H9 (cell line): ENCODE data around the gene MSI2. TPM values are rescaled to one million over a fixed set of nuclear protein-coding genes. Genes with fewer than 3 reads are reported as not detected.

ENCODE experiments used
- DNase-seq: peaks from one replicate; pipeline ENCODE4 v3.0.0-alpha.2; 2017
- H2AFZ ChIP-seq: one replicate; pipeline ENCODE4 v1.6.1; 2013; ENCODE audit warnings: mild to moderate bottlenecking, low read length, control low read depth, moderate library complexity
- H2AK5ac ChIP-seq: 2 replicates; pipeline ENCODE4 v1.6.1; 2013; ENCODE audit warnings: low read length, control low read depth, mixed read lengths; ENCODE audit not compliant: insufficient read length
- H2BK120ac ChIP-seq: one replicate; pipeline ENCODE4 v1.6.1; 2013; ENCODE audit warnings: low read depth, mild to moderate bottlenecking, low read length, control low read depth, inconsistent platforms; ENCODE audit not compliant: poor library complexity, severe bottlenecking
- H2BK12ac ChIP-seq: 2 replicates; pipeline ENCODE4 v1.6.1; 2013; ENCODE audit warnings: low read length, control low read depth, mixed read lengths, low read depth; ENCODE audit not compliant: insufficient read length
- H2BK15ac ChIP-seq: 2 replicates; pipeline ENCODE4 v1.6.1; 2013; ENCODE audit warnings: low read depth, low read length, control low read depth
- H2BK20ac ChIP-seq: one replicate; pipeline ENCODE4 v1.6.1; 2013; ENCODE audit warnings: low read depth, mild to moderate bottlenecking, low read length, control low read depth, inconsistent platforms; ENCODE audit not compliant: poor library complexity, severe bottlenecking
- H2BK5ac ChIP-seq: 2 replicates; pipeline ENCODE4 v1.6.1; 2013; ENCODE audit warnings: low read length, control low read depth, mixed read lengths; ENCODE audit not compliant: insufficient read length
- H3K14ac ChIP-seq: 2 replicates; pipeline ENCODE4 v1.6.1; 2013; ENCODE audit warnings: low read length, control low read depth; ENCODE audit not compliant: insufficient read depth
- H3K18ac ChIP-seq: 2 replicates; pipeline ENCODE4 v1.6.1; 2013; ENCODE audit warnings: low read depth, mild to moderate bottlenecking, mixed read lengths, low read length, control low read depth; ENCODE audit not compliant: insufficient read length
- H3K23ac ChIP-seq: 2 replicates; pipeline ENCODE4 v1.6.1; 2013; ENCODE audit warnings: low read length, control low read depth, mixed read lengths, low read depth; ENCODE audit not compliant: insufficient read length
- H3K23me2 ChIP-seq: 2 replicates; pipeline ENCODE4 v1.6.1; 2013; ENCODE audit warnings: low read depth, mild to moderate bottlenecking, mixed read lengths, low read length, control low read depth; ENCODE audit not compliant: insufficient read length, poor library complexity, severe bottlenecking
- H3K27ac ChIP-seq: 2 replicates; pipeline ENCODE4 v1.5.1; 2013; ENCODE audit warnings: low read length, control low read depth, mixed read lengths, low read depth; ENCODE audit not compliant: insufficient read length
- H3K27me3 ChIP-seq: 2 replicates; pipeline ENCODE4 v1.6.1; 2013; ENCODE audit warnings: low read length, control low read depth, inconsistent platforms; ENCODE audit not compliant: insufficient read depth
- H3K4ac ChIP-seq: 2 replicates; pipeline ENCODE4 v1.6.1; 2013; ENCODE audit warnings: low read depth, mild to moderate bottlenecking, control low read depth, inconsistent platforms, low read length, moderate library complexity
- H3K4me1 ChIP-seq: 2 replicates; pipeline ENCODE4 v1.6.1; 2013; ENCODE audit warnings: low read length, control low read depth, inconsistent platforms; ENCODE audit not compliant: insufficient read depth
- H3K4me2 ChIP-seq: 2 replicates; pipeline ENCODE4 v1.6.1; 2013; ENCODE audit warnings: low read length, control low read depth, mixed read lengths; ENCODE audit not compliant: insufficient read length, insufficient read depth
- H3K56ac ChIP-seq: 2 replicates; pipeline ENCODE4 v1.6.1; 2013; ENCODE audit warnings: low read depth, mild to moderate bottlenecking, mixed read lengths, low read length, control low read depth; ENCODE audit not compliant: insufficient read length
- H3K79me1 ChIP-seq: 2 replicates; pipeline ENCODE4 v1.6.1; 2013; ENCODE audit warnings: low read depth, mild to moderate bottlenecking, moderate library complexity, low read length, control low read depth, inconsistent platforms; ENCODE audit not compliant: insufficient read depth, poor library complexity, severe bottlenecking
- H3K79me2 ChIP-seq: 2 replicates; pipeline ENCODE4 v1.6.1; 2013; ENCODE audit warnings: low read length, control low read depth, inconsistent platforms; ENCODE audit not compliant: insufficient read depth
- H3K9ac ChIP-seq: 2 replicates; pipeline ENCODE4 v1.6.1; 2013; ENCODE audit warnings: low read length, control low read depth, mixed read lengths; ENCODE audit not compliant: insufficient read length; ENCODE audit errors: extremely low read depth
- H3K9me3 ChIP-seq: one replicate; pipeline ENCODE4 v1.6.1; 2013; ENCODE audit warnings: low read depth, low read length, inconsistent platforms; ENCODE audit not compliant: control insufficient read depth
- H3T11ph ChIP-seq: one replicate; pipeline ENCODE4 v1.6.1; 2013; ENCODE audit warnings: mild to moderate bottlenecking, low read length, control low read depth, inconsistent platforms
- H4K20me1 ChIP-seq: one replicate; pipeline ENCODE4 v1.6.1; 2013; ENCODE audit not compliant: control insufficient read depth, insufficient read length, insufficient read depth
- H4K5ac ChIP-seq: 2 replicates; pipeline ENCODE4 v1.6.1; 2013; ENCODE audit warnings: low read depth, mild to moderate bottlenecking, mixed read lengths, low read length, control low read depth; ENCODE audit not compliant: insufficient read length
- H4K8ac ChIP-seq: replicated peaks from 2 replicates; pipeline ENCODE4 v1.6.1; 2013; ENCODE audit warnings: low read length, control low read depth, mixed read lengths, low read depth; ENCODE audit not compliant: insufficient read length
- H4K91ac ChIP-seq: 2 replicates; pipeline ENCODE4 v1.6.1; 2013; ENCODE audit warnings: low read depth, mild to moderate bottlenecking, moderate library complexity, mixed read lengths, low read length, control low read depth; ENCODE audit not compliant: insufficient read length
- H3K27ac Mint-ChIP-seq, 3 experiments: 2 replicates in 2 of 3; 3 replicates in 1 of 3; pipeline ENCODE4 v1.8.0; 2020 to 2021; ENCODE audit warnings: mixed read lengths in 3 of 3, mild to moderate bottlenecking in 1 of 3, moderate library complexity in 1 of 3
- H3K27me3 Mint-ChIP-seq: 2 replicates; pipeline ENCODE4 v1.8.0; 2021; ENCODE audit warnings: low read depth, mild to moderate bottlenecking, moderate library complexity, mixed read lengths
- H3K36me3 Mint-ChIP-seq, 3 experiments: 2 replicates in 2 of 3; 3 replicates in 1 of 3; pipeline ENCODE4 v1.8.0; 2020 to 2021; ENCODE audit warnings: low read depth in 3 of 3, mixed read lengths in 3 of 3; ENCODE audit not compliant: insufficient read depth in 1 of 3
- H3K4me1 Mint-ChIP-seq, 2 experiments: 2 replicates each; pipeline ENCODE4 v1.8.0; 2020; ENCODE audit warnings: mixed read lengths in 2 of 2
- H3K4me3 Mint-ChIP-seq, 2 experiments: 2 replicates in 1 of 2; 3 replicates in 1 of 2; pipeline ENCODE4 v1.8.0; 2020 to 2021; ENCODE audit warnings: mild to moderate bottlenecking in 2 of 2, mixed read lengths in 2 of 2, moderate library complexity in 1 of 2
- H3K9me3 Mint-ChIP-seq, 2 experiments: 2 replicates in 1 of 2; 3 replicates in 1 of 2; pipeline ENCODE4 v1.8.0; 2020; ENCODE audit warnings: mild to moderate bottlenecking in 2 of 2, mixed read lengths in 2 of 2, moderate library complexity in 1 of 2
- CTCF ChIP-seq: fragments of 200-600 bp; sonication (generic); conservative IDR thresholded peaks from 3 replicates; pipeline ENCODE4 v1.8.0; 2021; ENCODE audit warnings: antibody characterized with exemption, mild to moderate bottlenecking
- WGBS: extraction: QIAGEN DNeasy Blood & Tissue Kit; methylation state at CpG from one replicate; pipeline ENCODE4 v1.1.7; 2013; ENCODE audit warnings: missing lambda C conversion rate, low lambda C conversion rate, mixed read lengths; ENCODE audit not compliant: insufficient read length; ENCODE audit errors: extremely low coverage; 5-methylcytosine and 5-hydroxymethylcytosine counted together
- total RNA-seq: library from RNA; stranded (reverse); gene quantifications from 2 replicates; pipeline ENCODE4 v1.2.1, GENCODE V29; 2021

MSI2 gene
- total RNA-seq, 1 experiment from 2014 or later, result 98.5 TPM

GRCh38 chr17:57404795-57405490 lies 148.6 kb downstream of the MSI2 start:
- Histone ChIP-seq H3K14ac (no peak overlapping the region), H2AFZ (no peak overlapping the region), H4K20me1 (no peaks in the 10 kb centered on the region), H3K23me2 (no peaks in the 10 kb centered on the region), H3K9me3 (no peaks in the 10 kb centered on the region), H4K91ac (no peak overlapping the region), H3K27ac (no peak overlapping the region), H3K79me2 (no peaks in the 10 kb centered on the region), H3K4me2 (no peak overlapping the region), H3K27me3 (no peaks in the 10 kb centered on the region), H2BK15ac (no peak overlapping the region), H3K4ac (no peak overlapping the region), H3K79me1 (no peaks in the 10 kb centered on the region), H2BK5ac (no peak overlapping the region), H2BK120ac (no peak overlapping the region), H2BK20ac (no peak overlapping the region), H4K5ac (no peak overlapping the region), H3K4me1 (peaks cover 12% of the 10 kb centered on the region; the same call in 1 of the 2 replicates), H4K8ac (no peak overlapping the region), H3K56ac (no peak overlapping the region), H2BK12ac (no peak overlapping the region), H3T11ph (no peak overlapping the region), H3K18ac (no peak overlapping the region), H3K23ac (no peak overlapping the region), H3K9ac (no peak overlapping the region), H2AK5ac (no peak overlapping the region)
- Mint-ChIP-seq H3K4me3 (no peak overlapping the region), H3K9me3 (no peaks in the 10 kb centered on the region), H3K36me3 (peaks cover 5 to 13% (median 5%) of the 10 kb centered on the region in 3 experiments; a peak in 3 of 7 replicates), H3K27ac (no peak overlapping the region), H3K4me1 (peaks cover 51 to 68% of the 10 kb centered on the region in 2 experiments), H3K27me3 (no peaks in the 10 kb centered on the region; the same call in 1 of the 2 replicates)
- no peak for TF ChIP-seq CTCF
- WGBS, result no CpG with 5 or more reads among the region's 6 CpGs
- no peak for DNase-seq
